ENCODE measurements around the gene ORC1.

DNA sequence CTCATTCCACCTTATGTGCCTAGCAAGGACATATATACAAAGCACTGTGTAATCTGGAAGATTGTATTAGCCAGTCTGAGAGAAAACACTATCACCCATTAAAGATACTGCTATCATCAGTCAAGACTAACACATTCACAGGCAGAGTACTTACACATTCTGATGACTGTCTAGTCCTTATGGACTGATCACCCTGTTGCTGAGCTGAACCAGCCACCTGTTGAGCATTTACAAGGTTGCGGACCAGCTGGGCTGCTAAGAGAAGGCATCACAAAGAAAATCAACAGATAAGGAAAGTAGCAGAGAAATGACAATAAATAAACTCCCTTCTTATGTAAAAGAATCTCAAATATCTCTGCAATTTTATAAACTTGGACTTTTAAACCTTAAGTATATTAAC is 31.0 kb upstream of the ORC1 start:
- TF ChIP-seq, protein P1, sequence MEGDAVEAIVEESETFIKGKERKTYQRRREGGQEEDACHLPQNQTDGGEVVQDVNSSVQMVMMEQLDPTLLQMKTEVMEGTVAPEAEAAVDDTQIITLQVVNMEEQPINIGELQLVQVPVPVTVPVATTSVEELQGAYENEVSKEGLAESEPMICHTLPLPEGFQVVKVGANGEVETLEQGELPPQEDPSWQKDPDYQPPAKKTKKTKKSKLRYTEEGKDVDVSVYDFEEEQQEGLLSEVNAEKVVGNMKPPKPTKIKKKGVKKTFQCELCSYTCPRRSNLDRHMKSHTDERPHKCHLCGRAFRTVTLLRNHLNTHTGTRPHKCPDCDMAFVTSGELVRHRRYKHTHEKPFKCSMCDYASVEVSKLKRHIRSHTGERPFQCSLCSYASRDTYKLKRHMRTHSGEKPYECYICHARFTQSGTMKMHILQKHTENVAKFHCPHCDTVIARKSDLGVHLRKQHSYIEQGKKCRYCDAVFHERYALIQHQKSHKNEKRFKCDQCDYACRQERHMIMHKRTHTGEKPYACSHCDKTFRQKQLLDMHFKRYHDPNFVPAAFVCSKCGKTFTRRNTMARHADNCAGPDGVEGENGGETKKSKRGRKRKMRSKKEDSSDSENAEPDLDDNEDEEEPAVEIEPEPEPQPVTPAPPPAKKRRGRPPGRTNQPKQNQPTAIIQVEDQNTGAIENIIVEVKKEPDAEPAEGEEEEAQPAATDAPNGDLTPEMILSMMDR (conservative IDR thresholded peaks at IDR 0.05): no peak
- no peak for TF ChIP-seq EZH2 (IDR thresholded peaks at IDR 0.05; ENCODE audit: low read depth)
